AG04450 (cell line): ENCODE results near the gene MYG1. TPM values are rescaled to one million over a fixed set of nuclear protein-coding genes. Genes with fewer than 3 reads are reported as not detected.

Source experiments
- CTCF ChIA-PET: fragments of 300-600, 350-600 bp; formaldehyde crosslinking; extraction: SDS; loops from one replicate; lab custom pipeline; 2022; ENCODE audit warnings: antibody characterized with exemption, inconsistent platforms; lab: Charles Lee
- POLR2A ChIA-PET: fragments of 350-600 bp; formaldehyde crosslinking; extraction: SDS; loops from one replicate; lab custom pipeline; 2021; ENCODE audit warnings: antibody characterized with exemption, inconsistent platforms; lab: Yijun Ruan, JAX
- DNase-seq: peaks from one replicate; pipeline ENCODE4 v3.0.0-alpha.2; 2011; ENCODE audit warnings: low read depth, low spot score
- H3K27ac ChIP-seq: one replicate; pipeline ENCODE4 v1.5.1; 2012; ENCODE audit warnings: low read depth, low read length, control low read depth
- H3K27me3 ChIP-seq: one replicate; pipeline ENCODE4 v1.6.0; 2012; ENCODE audit warnings: low read length; ENCODE audit not compliant: control insufficient read depth, insufficient read depth
- H3K4me3 ChIP-seq: 2 replicates; pipeline ENCODE4 v1.5.1; 2011; ENCODE audit warnings: mild to moderate bottlenecking, low read depth, low read length, control low read depth
- H3K9me3 ChIP-seq: 2 replicates; pipeline ENCODE4 v1.5.1; 2012; ENCODE audit warnings: low read length; ENCODE audit not compliant: control insufficient read depth, insufficient read depth
- polyA plus RNA-seq: library from polyadenylated mRNA; depleted of rRNA; stranded (reverse); fragments of >200 nt; gene quantifications from 2 replicates; pipeline ENCODE4 v1.2.3, GENCODE V29; 2011
- TF ChIP-seq, protein P1 (sequence below): IDR thresholded peaks from 2 replicates; pipeline ENCODE4 v1.5.1; 2011; ENCODE audit warnings: low read depth, low read length, control low read depth, inconsistent platforms

MYG1 gene
- polyA plus RNA-seq, 1 experiment: 47.8 TPM

DNA sequence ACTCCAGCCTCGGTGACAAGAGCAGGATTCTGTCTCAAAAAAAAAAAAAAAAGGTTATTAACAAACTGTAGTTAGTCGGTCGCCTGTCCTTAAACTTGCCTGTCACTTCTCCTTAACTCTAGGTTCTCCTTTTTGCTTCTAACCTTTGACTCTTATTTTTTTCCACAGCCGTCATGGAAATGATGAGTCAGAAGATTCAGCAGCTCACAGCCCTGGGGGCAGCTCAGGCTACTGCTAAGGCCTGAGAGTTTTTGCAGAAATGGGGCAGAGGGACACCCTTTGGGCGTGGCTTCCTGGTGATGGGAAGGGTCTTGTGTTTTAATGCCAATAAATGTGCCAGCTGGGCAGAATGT lies 418 bp upstream of the MYG1 start:
- H3K9me3 ChIP-seq: no peaks in the 10 kb centered on the region; the same call in 1 of the 2 replicates
- no peak for DNase-seq
- H3K27ac ChIP-seq: peak overlapping the region; percentile 96
- ChIA-PET CTCF (interaction anchor here (0.6 to 16.4 kb wide), 4 partner anchors 23 to 341 kb away, joined by 4 to 183 read pairs (median 42); partner anchors contain the start of gene AAAS), POLR2A (interaction anchor here (0.7 to 1.4 kb wide), 9 partner anchors 8 to 205 kb away, joined by 3 to 6 read pairs (median 4); partner anchors contain the start of genes AAAS and SP1)
- H3K27me3 ChIP-seq: no peaks in the 10 kb centered on the region
- H3K4me3 ChIP-seq: peak overlapping the region; percentile 92
- TF ChIP-seq, protein P1, sequence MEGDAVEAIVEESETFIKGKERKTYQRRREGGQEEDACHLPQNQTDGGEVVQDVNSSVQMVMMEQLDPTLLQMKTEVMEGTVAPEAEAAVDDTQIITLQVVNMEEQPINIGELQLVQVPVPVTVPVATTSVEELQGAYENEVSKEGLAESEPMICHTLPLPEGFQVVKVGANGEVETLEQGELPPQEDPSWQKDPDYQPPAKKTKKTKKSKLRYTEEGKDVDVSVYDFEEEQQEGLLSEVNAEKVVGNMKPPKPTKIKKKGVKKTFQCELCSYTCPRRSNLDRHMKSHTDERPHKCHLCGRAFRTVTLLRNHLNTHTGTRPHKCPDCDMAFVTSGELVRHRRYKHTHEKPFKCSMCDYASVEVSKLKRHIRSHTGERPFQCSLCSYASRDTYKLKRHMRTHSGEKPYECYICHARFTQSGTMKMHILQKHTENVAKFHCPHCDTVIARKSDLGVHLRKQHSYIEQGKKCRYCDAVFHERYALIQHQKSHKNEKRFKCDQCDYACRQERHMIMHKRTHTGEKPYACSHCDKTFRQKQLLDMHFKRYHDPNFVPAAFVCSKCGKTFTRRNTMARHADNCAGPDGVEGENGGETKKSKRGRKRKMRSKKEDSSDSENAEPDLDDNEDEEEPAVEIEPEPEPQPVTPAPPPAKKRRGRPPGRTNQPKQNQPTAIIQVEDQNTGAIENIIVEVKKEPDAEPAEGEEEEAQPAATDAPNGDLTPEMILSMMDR: no peak

DNA sequence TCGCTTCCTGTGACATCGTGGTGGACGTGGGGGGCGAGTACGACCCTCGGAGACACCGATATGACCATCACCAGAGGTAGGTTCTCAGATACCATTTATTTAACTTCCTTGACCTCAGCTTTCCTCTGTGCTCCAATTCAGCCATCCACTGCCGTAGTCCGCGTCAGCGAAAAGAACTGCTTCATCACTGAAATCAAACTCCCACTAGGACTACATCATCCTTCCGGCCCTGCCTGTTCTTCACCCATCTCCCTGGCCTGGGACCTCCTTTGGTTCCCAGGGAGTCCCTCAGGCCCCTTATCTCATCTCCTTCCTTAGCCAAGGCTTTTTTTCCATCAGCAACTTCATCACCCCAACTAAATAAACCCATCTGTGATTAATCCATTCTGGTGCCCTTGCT lies 692 bp downstream of the MYG1 start:
- POLR2A ChIA-PET: interaction anchor here (0.7 to 1.4 kb wide), 4 partner anchors 33 to 221 kb away, joined by 3 to 6 read pairs (median 3); partner anchors contain the start of genes SP1 and SPRYD3
- CTCF ChIA-PET: interaction anchor here (1.0 to 8.4 kb wide), 2 partner anchors 22 to 45 kb away, joined by 4 to 80 read pairs; partner anchors contain the start of gene AAAS
- peak overlapping the region; percentile 96 for H3K27ac ChIP-seq
- TF ChIP-seq, protein P1: no peak
- H3K4me3 ChIP-seq: peak overlapping the region; percentile 92
- H3K27me3 ChIP-seq: no peaks in the 10 kb centered on the region
- DNase-seq: peak; percentile 21
- H3K9me3 ChIP-seq: no peaks in the 10 kb centered on the region; the same call in 1 of the 2 replicates

DNA sequence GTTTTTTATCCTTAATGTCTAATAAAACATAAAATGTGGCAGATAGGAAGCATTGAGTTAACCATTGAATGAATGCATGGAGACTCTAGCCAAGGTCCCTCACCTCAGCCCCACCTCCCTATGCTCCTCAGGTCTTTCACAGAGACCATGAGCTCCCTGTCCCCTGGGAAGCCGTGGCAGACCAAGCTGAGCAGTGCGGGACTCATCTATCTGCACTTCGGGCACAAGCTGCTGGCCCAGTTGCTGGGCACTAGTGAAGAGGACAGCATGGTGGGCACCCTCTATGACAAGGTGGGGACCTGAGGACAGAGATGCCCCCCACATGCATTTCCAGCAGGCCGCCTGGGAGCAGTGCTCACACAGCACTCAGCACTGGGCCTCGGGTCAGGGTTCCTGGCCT lies 3.4 kb downstream of the MYG1 start:
- no peak for DNase-seq
- ChIA-PET POLR2A (no interaction called here), CTCF (interaction anchor here (2.5 kb wide), 1 partner anchor 19 kb away, joined by 16 read pairs; the partner anchor contains the start of gene AAAS)
- Histone ChIP-seq H3K27me3 (no peaks in the 10 kb centered on the region), H3K4me3 (no peak overlapping the region), H3K9me3 (no peaks in the 10 kb centered on the region; the same call in 1 of the 2 replicates), H3K27ac (no peak overlapping the region)
- TF ChIP-seq, protein P1: no peak

DNA sequence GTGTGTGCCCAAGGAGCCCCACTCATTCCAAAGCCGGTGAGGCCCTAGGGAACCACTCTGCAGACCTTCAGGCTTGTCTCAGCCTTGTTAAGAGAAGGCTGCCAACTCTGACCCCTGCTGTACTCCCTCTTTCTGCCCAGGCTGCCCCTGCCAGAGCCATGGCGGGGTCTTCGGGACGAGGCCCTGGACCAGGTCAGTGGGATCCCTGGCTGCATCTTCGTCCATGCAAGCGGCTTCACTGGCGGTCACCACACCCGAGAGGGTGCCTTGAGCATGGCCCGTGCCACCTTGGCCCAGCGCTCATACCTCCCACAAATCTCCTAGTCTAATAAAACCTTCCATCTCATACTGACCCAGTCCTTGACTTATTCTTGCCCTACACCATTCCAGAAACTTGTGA lies 7.3 kb downstream of the MYG1 start:
- H3K27ac ChIP-seq: no peak overlapping the region
- H3K9me3 ChIP-seq: no peaks in the 10 kb centered on the region
- DNase-seq: no peak
- ChIA-PET CTCF (no interaction called here), POLR2A (no interaction called here)
- TF ChIP-seq, protein P1: no peak
- no peaks in the 10 kb centered on the region for H3K27me3 ChIP-seq
- H3K4me3 ChIP-seq: no peak overlapping the region

DNA sequence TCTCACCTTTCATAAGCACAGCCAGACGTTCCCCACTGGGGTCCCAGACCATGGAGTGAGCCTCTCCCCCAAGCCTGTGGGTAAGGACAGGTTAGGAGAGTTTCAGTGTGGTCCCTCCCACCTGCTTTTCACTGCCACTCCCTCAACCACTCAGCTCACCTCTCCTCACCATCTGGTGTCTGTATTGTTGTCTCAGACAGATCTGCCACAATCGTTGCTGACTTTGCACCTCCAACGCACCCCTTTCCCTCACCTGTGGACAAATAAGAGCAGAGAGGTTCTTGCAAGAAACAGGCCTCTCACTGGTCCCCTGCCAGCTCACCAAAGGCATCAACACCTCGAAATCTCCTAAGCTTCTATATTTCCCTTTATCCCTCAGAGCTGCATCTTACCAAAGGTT lies 8.8 kb downstream of the MYG1 start:
- ChIA-PET POLR2A (interaction anchor here (0.9 to 1.1 kb wide), 2 partner anchors 13 kb away, joined by 3 read pairs; partner anchors contain the start of gene PFDN5), CTCF (interaction anchor here (5.5 kb wide), 1 partner anchor 13 kb away, joined by 34 read pairs; the partner anchor contains the start of gene AAAS)
- H3K9me3 ChIP-seq: no peaks in the 10 kb centered on the region
- H3K4me3 ChIP-seq: no peak overlapping the region
- H3K27me3 ChIP-seq: no peaks in the 10 kb centered on the region
- TF ChIP-seq, protein P1: no peak
- H3K27ac ChIP-seq: no peak overlapping the region
- DNase-seq: no peak
